HL-60/S4 (cell line): Measurements from ENCODE around the gene LRIF1.
"Not testable (repeated sequence)": the region's sequence is repeated elsewhere in the genome, so short reads cannot be mapped to it uniquely, and the experiment has no call there.

ENCODE experiments used
- in situ Hi-C: fragments of 300-500 bp; cut with MboI; formaldehyde crosslinking; loops from 2 replicates; pipeline ENCODE4 v1.14.3; 2022; ENCODE audit warnings: low sequenced_read_pairs

Gene LRIF1

GRCh38 chr1:110953031-110953430 is 10.7 kb downstream of the LRIF1 start:
- in situ Hi-C loops, result no loop called here

GRCh38 chr1:110952031-110952430 is 11.7 kb downstream of the LRIF1 start:
- in situ Hi-C loops, result no loop called here

GRCh38 chr1:110951161-110951560 is 12.6 kb downstream of the LRIF1 start:
- in situ Hi-C loops, result no loop called here

- in situ Hi-C loops, result no loop called here
These were observed 15.5 kb downstream of the LRIF1 start for GRCh38 chr1:110948038-110948810.

GRCh38 chr1:110945626-110946025 is 18.1 kb downstream of the LRIF1 start:
- in situ Hi-C loops, result no loop called here

- in situ Hi-C loops, result no loop called here
These were observed 18.9 kb downstream of the LRIF1 start for GRCh38 chr1:110944806-110945205.

GRCh38 chr1:110936567-110936966 is 27.2 kb downstream of the LRIF1 start:
- in situ Hi-C loops, result no loop called here

GRCh38 chr1:110931097-110931496 is 32.6 kb downstream of the LRIF1 start:
- in situ Hi-C loops, result not testable (repeated sequence)

- in situ Hi-C loops, result no loop called here
These were observed 34.8 kb downstream of the LRIF1 start for GRCh38 chr1:110928904-110929303.

- in situ Hi-C loops, result no loop called here
These were observed 35.5 kb downstream of the LRIF1 start for GRCh38 chr1:110928191-110928590.

GRCh38 chr1:110927484-110928075 is 36.1 kb downstream of the LRIF1 start:
- in situ Hi-C loops, result no loop called here

- in situ Hi-C loops, result no loop called here
These were observed 41.8 kb downstream of the LRIF1 start for GRCh38 chr1:110921953-110922352.

- in situ Hi-C loops, result no loop called here
These were observed 45.7 kb downstream of the LRIF1 start for GRCh38 chr1:110918016-110918415.

GRCh38 chr1:110916669-110917306 is 46.9 kb downstream of the LRIF1 start:
- in situ Hi-C loops, result no loop called here

GRCh38 chr1:110916274-110916668 is 47.5 kb downstream of the LRIF1 start:
- in situ Hi-C loops, result no loop called here

GRCh38 chr1:110915804-110916203 is 47.9 kb downstream of the LRIF1 start:
- in situ Hi-C loops, result no loop called here

- in situ Hi-C loops, result no loop called here
These were observed 49.0 kb downstream of the LRIF1 start for GRCh38 chr1:110914676-110915075.

GRCh38 chr1:110912784-110913183 is 50.9 kb downstream of the LRIF1 start:
- in situ Hi-C loops, result no loop called here

GRCh38 chr1:110903853-110904500 is 59.7 kb downstream of the LRIF1 start:
- in situ Hi-C loops, result no loop called here

- in situ Hi-C loops, result no loop called here
These were observed 60.8 kb downstream of the LRIF1 start for GRCh38 chr1:110902820-110903463.

GRCh38 chr1:110899458-110899843 is 64.3 kb downstream of the LRIF1 start:
- in situ Hi-C loops, result no loop called here
